GM21723 (cell line): ENCODE measurements around the gene AKAP11.

Experiments used
- ATAC-seq: cut with Tn5 transposase; IDR thresholded peaks from one replicate; pipeline ENCODE4 v1.9.1; 2021; ENCODE audit warnings: mild to moderate bottlenecking, moderate library complexity; ENCODE audit not compliant: unreplicated experiment

Gene AKAP11

DNA sequence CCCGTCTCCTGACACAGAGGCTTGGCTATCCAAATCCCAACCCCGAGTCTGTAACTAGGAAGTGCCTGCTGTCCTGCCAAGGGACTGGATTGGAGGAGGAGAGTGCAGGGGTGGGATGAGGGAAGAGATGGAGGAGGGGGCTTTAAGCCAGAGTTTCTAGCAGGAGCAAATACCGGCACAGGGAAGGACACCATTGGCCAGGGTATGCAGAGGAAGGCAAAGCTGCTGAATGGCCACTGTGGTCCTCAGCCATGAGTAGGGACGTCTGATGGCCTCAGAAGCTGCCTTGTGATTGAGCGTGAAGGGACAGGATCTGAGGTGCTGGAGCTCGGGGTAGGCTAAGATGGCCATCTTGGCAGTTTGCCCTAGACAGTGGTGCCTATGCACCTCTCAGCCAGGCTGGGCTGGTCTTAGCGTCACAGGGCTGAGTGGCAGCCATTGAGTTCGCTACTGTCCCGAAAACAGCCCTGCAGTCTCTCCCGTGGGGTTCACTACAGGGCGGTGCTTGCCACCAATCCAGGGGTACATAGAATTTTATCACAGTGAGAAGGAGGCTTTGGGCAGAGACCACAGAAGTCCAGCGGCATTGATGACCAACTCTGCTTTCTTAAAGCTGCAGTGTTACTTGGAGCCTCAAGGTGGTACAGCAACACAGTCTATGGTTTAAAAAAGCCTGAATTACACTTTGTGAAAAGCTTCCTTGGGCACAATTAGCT is 61.8 kb downstream of the AKAP11 start:
- peak; percentile 74 for ATAC-seq

GRCh38 chr13:42334329-42334706 is 62.4 kb downstream of the AKAP11 start:
- ATAC-seq, result peak; percentile 52

DNA sequence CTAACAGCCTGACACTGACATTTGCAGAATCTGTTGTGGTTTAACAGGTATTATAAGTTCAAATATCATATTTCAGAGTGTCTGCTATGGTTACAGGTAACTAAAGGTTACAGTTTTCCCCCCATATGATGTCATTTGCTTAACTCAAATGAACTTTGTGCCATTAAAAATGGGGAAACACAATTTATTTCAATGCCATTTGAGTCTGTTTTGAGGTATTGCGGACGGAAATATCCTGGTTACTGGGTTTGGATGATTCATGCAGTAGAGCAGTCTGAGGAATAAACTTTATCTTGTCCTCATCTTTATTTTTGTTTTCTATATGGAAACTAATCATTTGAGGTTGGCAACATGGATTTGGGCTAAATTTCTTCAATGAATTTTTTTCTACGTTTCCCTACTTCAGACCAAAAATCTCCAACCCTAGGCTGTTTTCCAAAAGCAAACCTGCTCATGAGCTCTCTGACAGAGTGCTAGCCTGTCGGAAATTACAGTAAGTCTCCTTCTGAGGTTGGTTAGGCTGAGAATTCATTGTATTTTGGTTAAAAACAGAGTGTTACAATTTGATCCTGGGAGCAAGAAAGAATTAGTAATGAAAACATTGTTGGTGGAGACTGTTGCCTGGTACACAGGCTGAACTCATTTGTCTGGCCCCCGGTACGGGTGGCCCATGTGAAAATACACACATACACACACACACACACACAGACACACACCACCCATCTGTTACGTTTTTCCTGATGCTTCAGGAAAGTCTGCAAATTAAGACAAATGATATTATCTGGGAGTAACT is 66.1 kb downstream of the AKAP11 start:
- no peak for ATAC-seq

GRCh38 chr13:42345367-42345766 is 73.4 kb downstream of the AKAP11 start:
- peak; percentile 67 for ATAC-seq

DNA sequence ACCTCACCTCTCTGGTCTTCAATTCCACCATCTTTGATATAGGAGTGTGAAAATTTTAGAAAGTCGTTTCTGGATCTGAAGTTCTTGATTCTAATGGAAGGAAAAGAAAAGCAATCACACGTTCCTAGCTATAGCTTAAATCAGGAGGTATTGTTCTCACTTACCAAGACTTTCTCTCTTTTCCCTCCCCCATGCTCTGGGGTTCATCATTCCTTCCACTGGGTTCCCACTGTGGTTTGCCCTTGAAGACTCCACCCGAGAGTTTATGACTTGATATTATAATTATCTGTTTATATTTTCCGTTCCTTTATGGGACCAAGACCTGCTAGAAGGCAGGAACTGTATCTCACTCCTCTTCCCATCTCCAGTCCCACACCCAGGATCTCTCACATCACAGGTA is 76.6 kb downstream of the AKAP11 start:
- ATAC-seq, result no peak

DNA sequence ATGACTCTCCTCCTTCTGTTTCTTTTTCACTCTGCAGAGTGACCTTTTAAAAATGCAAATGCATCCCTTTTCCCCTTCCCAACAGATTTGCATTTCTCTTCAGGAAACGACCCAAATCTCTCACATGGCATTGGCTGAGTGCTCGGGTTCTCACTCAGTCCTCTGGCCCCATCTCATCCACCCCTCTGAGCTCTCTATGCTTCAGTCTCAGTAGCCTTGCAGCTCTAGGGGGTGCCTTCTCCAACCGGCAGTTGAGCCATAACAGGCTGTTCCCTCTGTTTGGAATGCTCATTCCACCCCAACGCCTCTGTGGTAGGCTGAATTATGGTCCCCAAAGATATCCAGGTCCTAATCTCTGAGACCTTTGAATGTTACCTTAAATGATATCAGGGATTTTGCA is 78.2 kb downstream of the AKAP11 start:
- no peak for ATAC-seq

DNA sequence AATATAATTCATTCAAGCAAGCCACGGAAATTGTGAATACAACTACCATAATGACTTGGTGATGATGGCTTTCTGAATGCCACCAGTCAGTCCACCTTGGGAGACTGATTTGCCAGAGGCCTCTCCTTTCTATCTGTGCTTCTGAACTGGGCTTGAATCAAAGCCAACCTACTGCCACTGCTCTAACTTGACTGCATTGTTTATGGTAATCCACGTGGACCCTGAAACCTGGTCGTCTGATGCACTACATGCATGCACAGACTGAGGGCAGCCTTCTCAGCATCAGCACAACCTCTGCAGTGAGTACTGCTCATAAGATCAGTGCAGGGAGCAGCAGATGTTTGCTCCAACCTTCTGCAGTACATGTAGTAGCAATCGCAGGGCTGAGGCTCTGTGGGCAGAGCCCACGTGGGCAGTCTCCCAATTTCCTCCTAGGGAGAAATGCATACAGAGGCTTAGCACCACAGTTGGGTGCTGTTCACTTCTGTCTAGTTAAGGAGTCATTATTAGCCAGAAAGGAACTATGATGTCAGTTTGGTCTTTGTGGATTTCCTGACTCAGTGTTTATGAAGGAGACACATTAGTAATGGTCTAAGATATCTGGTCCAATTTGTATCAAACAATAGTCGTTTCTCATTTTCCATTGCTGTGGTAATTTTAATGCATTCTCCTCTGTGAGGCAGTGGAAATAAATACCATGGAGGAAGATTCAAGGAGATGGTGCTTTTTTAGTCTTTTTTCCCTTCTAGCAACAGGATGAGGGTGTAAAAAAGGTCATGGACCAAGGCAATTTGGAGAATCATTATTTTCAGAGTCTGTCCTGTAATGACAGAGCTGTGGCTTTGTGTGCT is 82.5 kb downstream of the AKAP11 start:
- ATAC-seq, result peak; percentile 79

DNA sequence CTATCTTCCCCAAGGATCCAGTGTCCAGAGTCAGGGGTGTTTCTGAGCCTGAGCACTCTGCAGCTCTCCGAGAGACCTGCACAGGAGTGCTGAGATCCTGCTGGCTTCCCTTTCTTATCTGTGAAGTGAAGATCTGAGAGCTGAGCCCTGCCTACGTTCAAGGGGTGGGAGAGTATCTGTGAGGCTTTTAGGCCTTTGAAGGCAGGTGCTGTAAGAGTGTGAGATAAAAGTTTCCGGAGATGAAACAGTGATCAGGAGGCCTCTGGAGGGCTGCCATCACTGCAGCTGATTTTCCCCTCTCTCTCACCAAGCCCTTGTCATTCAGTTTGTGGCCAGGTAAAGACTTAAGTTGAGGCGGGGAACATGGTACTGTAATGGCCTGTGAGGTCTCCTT is 83.1 kb downstream of the AKAP11 start:
- ATAC-seq, result no peak

- no peak for ATAC-seq
These were observed 83.7 kb downstream of the AKAP11 start for GRCh38 chr13:42355491-42356183.

DNA sequence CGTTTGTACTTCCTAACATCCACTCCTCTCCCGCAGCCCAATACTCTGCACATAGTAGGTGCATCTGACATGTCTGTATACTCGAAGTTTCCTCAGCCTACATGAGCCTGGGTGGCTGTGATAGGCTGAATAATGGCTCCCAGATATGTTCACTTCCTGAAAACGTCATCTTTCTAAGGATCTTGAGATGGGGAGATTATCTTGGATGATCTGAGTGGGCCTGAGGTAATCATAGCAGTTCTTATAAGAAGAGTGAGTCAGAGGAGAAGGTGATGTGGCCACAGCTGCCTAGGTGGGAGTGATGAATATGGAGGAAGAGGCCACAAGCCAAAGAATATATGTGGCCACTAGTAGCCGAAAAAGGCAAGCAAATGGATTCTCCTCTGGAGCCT is 84.2 kb downstream of the AKAP11 start:
- ATAC-seq, result no peak

DNA sequence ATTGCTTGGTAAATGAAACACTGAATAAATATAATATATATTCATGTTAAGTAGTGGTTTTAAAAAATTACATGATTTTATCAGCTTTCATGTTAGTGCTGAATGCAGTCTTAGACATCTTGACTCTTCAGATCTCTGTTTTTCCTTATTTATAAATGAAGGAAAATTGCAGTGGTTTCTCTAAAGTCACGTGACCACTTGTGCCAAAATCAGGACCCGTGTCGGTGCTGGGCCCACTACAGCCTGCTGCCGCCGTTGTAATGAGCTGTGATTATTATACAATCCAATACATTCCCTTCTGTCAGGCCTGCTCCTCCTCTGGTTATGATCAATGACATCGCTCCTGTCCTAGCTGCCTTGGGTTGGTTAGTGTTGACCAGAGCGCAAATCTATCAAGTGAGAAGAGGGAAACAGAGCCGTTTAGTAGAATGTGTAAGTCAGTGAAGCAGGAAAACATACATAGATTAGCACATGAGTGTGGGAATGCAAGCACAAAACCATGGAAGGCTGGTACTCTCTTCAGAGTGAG is 88.2 kb downstream of the AKAP11 start:
- ATAC-seq, result no peak

DNA sequence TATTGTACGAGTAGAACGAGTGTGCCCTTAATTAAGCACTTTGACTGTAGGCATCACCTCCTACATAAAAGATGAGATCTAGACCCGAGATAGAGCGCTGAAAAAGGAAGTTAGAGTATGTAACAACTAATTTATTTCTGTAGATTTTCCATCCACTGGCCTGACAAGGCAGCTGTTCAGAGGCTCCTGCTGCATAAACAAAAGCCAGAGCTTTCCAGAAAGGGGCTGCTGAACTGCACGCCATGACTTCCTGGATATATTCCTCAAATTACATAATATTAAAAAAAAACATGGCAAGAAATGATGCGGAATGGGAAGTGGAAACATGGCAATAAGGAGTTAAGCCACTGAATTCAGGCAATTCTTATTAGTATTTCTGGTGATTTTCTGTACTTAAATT is 89.7 kb downstream of the AKAP11 start:
- ATAC-seq, result no peak

GRCh38 chr13:42363941-42364612 is 92.1 kb downstream of the AKAP11 start:
- no peak for ATAC-seq

DNA sequence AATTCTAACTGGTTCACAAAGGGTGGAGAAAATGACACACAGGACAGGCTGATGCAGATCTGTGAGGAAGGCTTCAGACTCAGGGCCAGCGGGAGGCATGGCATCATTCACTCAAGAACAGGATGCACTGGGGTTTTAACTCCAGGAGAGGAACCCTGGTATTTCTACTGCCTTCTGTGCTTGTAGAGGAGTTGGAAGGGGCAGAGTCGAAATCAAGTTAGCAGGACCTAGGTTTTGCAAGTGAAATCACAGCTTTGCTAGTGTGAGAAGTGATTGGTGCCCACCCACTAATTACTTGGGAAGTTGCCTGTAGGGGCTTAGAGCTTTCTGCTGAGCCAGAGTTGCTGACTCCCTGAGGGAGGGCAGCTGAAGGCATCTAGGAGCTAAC is 92.7 kb downstream of the AKAP11 start:
- no peak for ATAC-seq

- no peak for ATAC-seq
These were observed 95.9 kb downstream of the AKAP11 start for GRCh38 chr13:42367831-42368230.

- peak; percentile 75 for ATAC-seq
These were observed 97.3 kb downstream of the AKAP11 start for GRCh38 chr13:42369071-42369797.

- ATAC-seq, result no peak
These were observed 98.3 kb downstream of the AKAP11 start for GRCh38 chr13:42370229-42370628.
